ENCODE results near the gene GMPPA.

GRCh38 chr2:219516888-219517287, 18.2 kb downstream of the GMPPA start:
- TF ChIP-seq POLR2A (IDR thresholded peaks at IDR 0.05) = no peak
- no peak for TF ChIP-seq CTCF (IDR thresholded peaks at IDR 0.05 in 8 of 11, conservative IDR thresholded peaks at IDR 0.05 in 3 of 11)

All from spleen (tissue), 7 donors.